Melanocyte of skin (primary cell): ENCODE data around the gene SH3RF1. TPM values are rescaled to one million over a fixed set of nuclear protein-coding genes. Genes with fewer than 3 reads are reported as not detected.

Experiments
- total RNA-seq, 2 donors: library from RNA; depleted of rRNA; stranded (reverse); fragments of >200 nt; gene quantifications; 2 replicates each; pipeline ENCODE4 v1.2.3, GENCODE V29; 2012

SH3RF1 gene
- 1 to 10 TPM; 7.2 to 9.7 TPM for total RNA-seq

DNA sequence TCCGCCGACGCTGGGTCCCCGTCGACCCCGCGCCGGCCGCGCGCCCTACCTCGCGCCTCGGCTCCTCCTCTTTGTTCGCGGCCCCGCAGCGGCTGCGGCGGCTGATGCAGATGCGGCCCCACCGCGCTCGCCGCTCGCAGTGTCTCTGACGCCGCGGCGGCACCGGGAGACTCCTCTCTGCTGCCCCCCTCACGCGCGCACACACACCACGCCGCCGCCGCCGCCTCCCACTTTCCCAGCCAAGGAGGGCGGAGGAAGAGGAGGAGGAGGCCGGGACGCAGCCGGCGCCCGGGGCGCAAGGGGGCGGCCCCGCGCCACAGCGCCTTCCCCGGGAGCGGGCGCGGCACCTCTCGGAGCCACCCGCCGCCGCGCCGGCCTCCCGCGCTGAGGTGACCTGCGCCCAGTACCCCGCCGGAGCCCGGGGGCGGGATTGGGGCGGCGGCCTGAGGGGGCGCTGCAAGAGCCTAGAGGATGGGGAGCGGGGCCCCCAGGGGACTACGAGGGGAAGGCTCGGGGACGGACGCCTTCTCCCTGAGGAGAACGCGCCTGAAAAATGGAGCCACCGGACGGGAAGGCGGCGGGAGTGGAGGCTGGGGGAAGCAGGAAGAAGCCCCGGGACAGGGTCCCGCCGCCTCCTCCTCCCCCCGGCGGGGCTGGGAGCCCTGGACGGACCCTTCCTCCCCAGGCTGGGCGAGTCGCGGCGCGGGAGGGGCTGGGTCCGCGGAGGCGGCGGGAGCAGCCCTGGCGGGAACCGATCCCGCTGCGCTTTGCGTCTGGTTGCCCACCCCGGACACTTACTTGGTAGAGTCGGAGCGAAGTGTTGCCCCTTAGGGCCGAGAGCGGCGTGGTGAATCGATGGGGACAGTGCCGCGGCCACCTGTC lies at the start of gene SH3RF1:
SH3RF1 (minus strand) TSS at position 147 of the 882 bp plus-strand sequence. CDS start 1,744 bp downstream, outside the sequence.

